Fibroblast of lung (primary cell): ENCODE data around the gene CLCN4.

Experiments
- CTCF ChIP-seq, 2 donors: IDR thresholded peaks in 1 of 2; conservative IDR thresholded peaks in 1 of 2; 1 replicate in 1 of 2; 2 replicates in 1 of 2; pipeline ENCODE4 v1.5.1; 2011 to 2012; ENCODE audit warnings: low read length in 2 of 2, control low read depth in 1 of 2, inconsistent platforms in 1 of 2, low read depth in 1 of 2, mild to moderate bottlenecking in 1 of 2
- EZH2 ChIP-seq: IDR thresholded peaks from 2 replicates; pipeline ENCODE4 v1.5.1; 2012; ENCODE audit warnings: low read length, control low read depth, mild to moderate bottlenecking; ENCODE audit errors: missing control alignments

GRCh38 chrX:10125248-10125615 is 31.5 kb upstream of the CLCN4 start:
- no peak for TF ChIP-seq CTCF (conservative IDR thresholded peaks at IDR 0.05 in 1 of 2, IDR thresholded peaks at IDR 0.05 in 1 of 2; ENCODE audit: low read depth in 1 of 2, low read length in 2 of 2)
- no peak for TF ChIP-seq EZH2
